Lung (tissue), 12 donors: ENCODE measurements around the gene SCGB1A1. TPM values are rescaled to one million over a fixed set of nuclear protein-coding genes. Genes with fewer than 3 reads are reported as not detected.

Experiments
- ATAC-seq: fragments of 200-7000 bp; cut with Tn5 transposase; one replicate; pipeline ENCODE4 v1.9.1; 2020; ENCODE audit warnings: moderate number of reproducible peaks; ENCODE audit not compliant: insufficient read depth, low FRiP score
- DNase-seq, 3 donors: peaks; one replicate each; pipeline ENCODE4 v3.0.0-alpha.2; 2013 to 2017
- H3K27ac ChIP-seq, 2 donors: one replicate each; pipeline ENCODE4 v1.5.1; 2013; ENCODE audit warnings: mild to moderate bottlenecking in 2 of 2, moderate library complexity in 2 of 2, control low read depth in 1 of 2, inconsistent platforms in 1 of 2, low read depth in 1 of 2, low read length in 1 of 2
- H3K27me3 ChIP-seq, 3 donors: one replicate each; pipeline ENCODE4 v1.5.1; 2013; ENCODE audit warnings: low read length in 2 of 3; ENCODE audit not compliant: control insufficient read depth in 3 of 3, insufficient read depth in 3 of 3
- H3K36me3 ChIP-seq, 4 donors: one replicate each; pipeline ENCODE4 v1.5.1; 2013; ENCODE audit warnings: low read length in 4 of 4, mild to moderate bottlenecking in 1 of 4, moderate library complexity in 1 of 4; ENCODE audit not compliant: control insufficient read depth in 4 of 4, insufficient read depth in 4 of 4
- H3K4me1 ChIP-seq, 5 donors: one replicate each; pipeline ENCODE4 v1.5.1; 2013; ENCODE audit warnings: low read length in 5 of 5, mild to moderate bottlenecking in 2 of 5, moderate library complexity in 1 of 5; ENCODE audit not compliant: control insufficient read depth in 5 of 5, insufficient read depth in 5 of 5
- H3K4me3 ChIP-seq: one replicate; pipeline ENCODE4 v1.5.1; 2013; ENCODE audit warnings: mild to moderate bottlenecking, control low read depth, moderate library complexity
- H3K9ac ChIP-seq, 2 donors: one replicate each; pipeline ENCODE4 v1.5.1; 2013; ENCODE audit warnings: low read length in 2 of 2, control low read depth in 1 of 2; ENCODE audit not compliant: insufficient read depth in 1 of 2
- H3K9me3 ChIP-seq, 4 donors: one replicate each; pipeline ENCODE4 v1.5.1; 2013; ENCODE audit warnings: low read length in 3 of 4, mild to moderate bottlenecking in 1 of 4, moderate library complexity in 1 of 4; ENCODE audit not compliant: control insufficient read depth in 4 of 4, insufficient read depth in 3 of 4
- CTCF ChIP-seq: IDR thresholded peaks from 2 replicates; pipeline ENCODE4 v1.5.1; 2012; ENCODE audit warnings: mild to moderate bottlenecking; ENCODE audit errors: control extremely low read depth, extremely low read depth
- WGBS, 2 donors: extraction: QIAGEN DNeasy Blood & Tissue Kit; methylation state at CpG; one replicate each; pipeline ENCODE4 v1.1.7; 2013; 5-methylcytosine and 5-hydroxymethylcytosine counted together
- polyA plus RNA-seq, 2 donors: library from polyadenylated mRNA; stranded (reverse); fragments of 200-250 nt; gene quantifications; one replicate each; pipeline ENCODE4 v1.2.1, GENCODE V29; 2013
- total RNA-seq, 2 donors: library from RNA; depleted of rRNA in 1 of 2; stranded (reverse); fragments of >200 nt in 1 of 2; gene quantifications; one replicate each; pipeline ENCODE4 v1.2.1, GENCODE V29; 2014 to 2021
- donor health status: control.
- donor health status: control.
- donor health status: Bipolar disorder and iron deficiency.
- donor health status: healthy.
- donor health status: DM: yes; HTN: yes; CAD: no.

SCGB1A1 gene
- total and polyA plus RNA-seq, 4 donors, result 16.0 to 6,099 (median 3,995) TPM

- H3K36me3 ChIP-seq, result no peaks in the 10 kb centered on the region
- no peaks in the 10 kb centered on the region for H3K27me3 ChIP-seq
- DNase-seq (no peak), ATAC-seq (no peak)
- 86 to 91% methylated on average over 2 of the region's 2 CpGs for WGBS, 2 donors
- no peak overlapping the region for H3K4me3 ChIP-seq
- H3K9ac ChIP-seq, result no peak overlapping the region
- H3K9me3 ChIP-seq, result no peaks in the 10 kb centered on the region
- no peak overlapping the region for H3K27ac ChIP-seq
- no peak for TF ChIP-seq CTCF
- peaks cover 0 to 2% (median 0%) of the 10 kb centered on the region in 5 donors for H3K4me1 ChIP-seq
These were observed 49.7 kb downstream of the SCGB1A1 start for GRCh38 chr11:62468577-62468976.

GRCh38 chr11:62471603-62472002 is 52.8 kb downstream of the SCGB1A1 start:
- Histone ChIP-seq H3K9ac (no peak overlapping the region), H3K36me3 (no peaks in the 10 kb centered on the region), H3K4me1 (peaks cover 0 to 2% (median 0%) of the 10 kb centered on the region in 5 donors), H3K9me3 (no peaks in the 10 kb centered on the region), H3K27ac (no peak overlapping the region), H3K4me3 (no peak overlapping the region), H3K27me3 (no peaks in the 10 kb centered on the region)
- DNase-seq, result no peak
- 98% methylated on average over 7 of the region's 7 CpGs for WGBS, 2 donors
- ATAC-seq, result no peak
- TF ChIP-seq CTCF, result no peak

- no peaks in the 10 kb centered on the region for H3K9me3 ChIP-seq
- no peak overlapping the region for H3K9ac ChIP-seq
- DNase-seq, result no peak
- no peak overlapping the region for H3K4me3 ChIP-seq
- H3K36me3 ChIP-seq, result no peaks in the 10 kb centered on the region
- no peak for TF ChIP-seq CTCF
- H3K27ac ChIP-seq, result no peak overlapping the region
- WGBS, 2 donors, result 86 to 93% methylated on average over 9 of the region's 9 CpGs
- ATAC-seq, result no peak
- H3K27me3 ChIP-seq, result no peaks in the 10 kb centered on the region
- peaks cover 0 to 2% (median 0%) of the 10 kb centered on the region in 5 donors for H3K4me1 ChIP-seq
These were observed 53.4 kb downstream of the SCGB1A1 start for GRCh38 chr11:62472063-62472884.

Other genes with a start within 250 kb of the SCGB1A1 start
- gene SCGB1D1, start 228.8 kb upstream of the SCGB1A1 start, total RNA-seq, result not detected
- gene SCGB1D1, start 228.8 kb upstream of the SCGB1A1 start, polyA plus RNA-seq, result not detected
- gene SCGB2A1, start 210.4 kb upstream of the SCGB1A1 start, total RNA-seq, result 1 to 10 TPM in 1 of 2 donors, under 1 TPM in 1; 0.88 to 8.0 TPM
- 1 to 10 TPM; 3.4 to 3.7 TPM for gene SCGB2A1, start 210.4 kb upstream of the SCGB1A1 start, polyA plus RNA-seq
- gene SCGB1D2, start 176.8 kb upstream of the SCGB1A1 start, total RNA-seq, result not detected
- not detected for gene SCGB1D2, start 176.8 kb upstream of the SCGB1A1 start, polyA plus RNA-seq
- gene SCGB2A2, start 148.9 kb upstream of the SCGB1A1 start, total RNA-seq, result not detected
- not detected for gene SCGB2A2, start 148.9 kb upstream of the SCGB1A1 start, polyA plus RNA-seq
- gene SCGB1D4, start 120.0 kb upstream of the SCGB1A1 start, total RNA-seq, result not detected
- gene SCGB1D4, start 120.0 kb upstream of the SCGB1A1 start, polyA plus RNA-seq, result not detected
- gene ASRGL1, start 81.6 kb upstream of the SCGB1A1 start, total RNA-seq, result 10 to 100 TPM in 1 of 2 donors, 1 to 10 TPM in 1; 6.3 to 36.1 TPM
- 10 to 100 TPM; 21.9 to 34.5 TPM for gene ASRGL1, start 81.6 kb upstream of the SCGB1A1 start, polyA plus RNA-seq
- gene AHNAK, start 127.8 kb downstream of the SCGB1A1 start, total RNA-seq, result 100 to 1,000 TPM; 396 to 707 TPM
- gene AHNAK, start 127.8 kb downstream of the SCGB1A1 start, polyA plus RNA-seq, result 10 to 100 TPM; 66.5 to 79.9 TPM
- 1,000 to 10,000 TPM in 1 of 2 donors, 100 to 1,000 TPM in 1; 941 to 1,160 TPM for gene EEF1G, start 154.9 kb downstream of the SCGB1A1 start, total RNA-seq
- gene EEF1G, start 154.9 kb downstream of the SCGB1A1 start, polyA plus RNA-seq, result 1,000 to 10,000 TPM; 1,043 to 1,130 TPM
- 10 to 100 TPM; 10.8 to 19.4 TPM for gene TUT1, start 172.5 kb downstream of the SCGB1A1 start, total RNA-seq
- 10 to 100 TPM; 15.2 to 21.9 TPM for gene TUT1, start 172.5 kb downstream of the SCGB1A1 start, polyA plus RNA-seq
- 10 to 100 TPM; 53.7 to 74.4 TPM for gene MTA2, start 182.8 kb downstream of the SCGB1A1 start, total RNA-seq
- 10 to 100 TPM; 57.0 to 62.2 TPM for gene MTA2, start 182.8 kb downstream of the SCGB1A1 start, polyA plus RNA-seq
- 10 to 100 TPM; 29.1 to 95.4 TPM for gene EML3, start 193.7 kb downstream of the SCGB1A1 start, total RNA-seq
- 10 to 100 TPM; 59.5 to 66.4 TPM for gene EML3, start 193.7 kb downstream of the SCGB1A1 start, polyA plus RNA-seq
- gene ROM1, start 194.2 kb downstream of the SCGB1A1 start, total RNA-seq, result 1 to 10 TPM; 3.5 to 9.6 TPM
- 10 to 100 TPM in 1 of 2 donors, 1 to 10 TPM in 1; 9.3 to 17.9 TPM for gene ROM1, start 194.2 kb downstream of the SCGB1A1 start, polyA plus RNA-seq
- 10 to 100 TPM; 14.6 to 48.7 TPM for gene B3GAT3, start 203.0 kb downstream of the SCGB1A1 start, total RNA-seq
- gene B3GAT3, start 203.0 kb downstream of the SCGB1A1 start, polyA plus RNA-seq, result 10 to 100 TPM; 50.3 to 58.0 TPM
- 100 to 1,000 TPM; 181 to 266 TPM for gene GANAB, start 227.6 kb downstream of the SCGB1A1 start, total RNA-seq
- gene GANAB, start 227.6 kb downstream of the SCGB1A1 start, polyA plus RNA-seq, result 100 to 1,000 TPM; 104 to 155 TPM
- 10 to 100 TPM; 15.5 to 22.7 TPM for gene INTS5, start 234.3 kb downstream of the SCGB1A1 start, total RNA-seq
- 10 to 100 TPM in 1 of 2 donors, 1 to 10 TPM in 1; 8.5 to 17.4 TPM for gene INTS5, start 234.3 kb downstream of the SCGB1A1 start, polyA plus RNA-seq
- gene C11orf98, start 246.2 kb downstream of the SCGB1A1 start, total RNA-seq, result 10 to 100 TPM; 19.0 to 54.0 TPM
- gene C11orf98, start 246.2 kb downstream of the SCGB1A1 start, polyA plus RNA-seq, result 100 to 1,000 TPM; 135 to 140 TPM
- gene CSKMT, start 246.3 kb downstream of the SCGB1A1 start, total RNA-seq, result 10 to 100 TPM in 1 of 2 donors, 1 to 10 TPM in 1; 5.3 to 19.8 TPM
- 10 to 100 TPM; 11.0 to 37.1 TPM for gene CSKMT, start 246.3 kb downstream of the SCGB1A1 start, polyA plus RNA-seq